ENCODE results near the gene RPA4.
"Not testable (repeated sequence)": the region's sequence is repeated elsewhere in the genome, so short reads cannot be mapped to it uniquely, and the experiment has no call there.

The RPA4 gene

GRCh38 chrX:96883608-96884007 is at the start of gene RPA4:
Gene RPA4 (plus strand): TSS chrX:96883908. CDS start chrX:96884311, 403 bp downstream.
- no peak for DNase-seq (ENCODE audit: low read depth in 3 of 3)

GRCh38 chrX:96834137-96834536 is 49.6 kb upstream of the RPA4 start:
- DNase-seq (ENCODE audit: low read depth in 3 of 3) = no peak

- no peak for DNase-seq (ENCODE audit: low read depth in 3 of 3)
Observed at GRCh38 chrX:96835660-96836289, 47.9 kb upstream of the RPA4 start.

- DNase-seq (ENCODE audit: low read depth in 3 of 3) = no peak
Observed at GRCh38 chrX:96837808-96838207, 45.9 kb upstream of the RPA4 start.

- DNase-seq (ENCODE audit: low read depth in 3 of 3) = no peak
Observed at GRCh38 chrX:96838537-96838936, 45.2 kb upstream of the RPA4 start.

GRCh38 chrX:96841325-96841724 is 42.4 kb upstream of the RPA4 start:
- no peak for DNase-seq (ENCODE audit: low read depth in 3 of 3)

GRCh38 chrX:96841866-96842265 is 41.8 kb upstream of the RPA4 start:
- DNase-seq (ENCODE audit: low read depth in 3 of 3) = not testable (repeated sequence)

GRCh38 chrX:96843566-96843965 is 40.1 kb upstream of the RPA4 start:
- DNase-seq (ENCODE audit: low read depth in 3 of 3) = no peak

GRCh38 chrX:96846841-96847240 is 36.9 kb upstream of the RPA4 start:
- DNase-seq (ENCODE audit: low read depth in 3 of 3) = no peak

GRCh38 chrX:96859422-96859821 is 24.3 kb upstream of the RPA4 start:
- DNase-seq (ENCODE audit: low read depth in 3 of 3) = not testable (repeated sequence)

GRCh38 chrX:96861218-96861617 is 22.5 kb upstream of the RPA4 start:
- DNase-seq (ENCODE audit: low read depth in 3 of 3) = no peak

- no peak for DNase-seq (ENCODE audit: low read depth in 3 of 3)
Observed at GRCh38 chrX:96861661-96862060, 22.0 kb upstream of the RPA4 start.

GRCh38 chrX:96884027-96884426 is 319 bp downstream of the RPA4 start:
- no peak for DNase-seq (ENCODE audit: low read depth in 3 of 3)

- no peak for DNase-seq (ENCODE audit: low read depth in 3 of 3)
Observed at GRCh38 chrX:96889726-96890125, 6.0 kb downstream of the RPA4 start.

- no peak for DNase-seq (ENCODE audit: low read depth in 3 of 3)
Observed at GRCh38 chrX:96906741-96907140, 23.0 kb downstream of the RPA4 start.

GRCh38 chrX:96907516-96908272 is 24.0 kb downstream of the RPA4 start:
- DNase-seq (ENCODE audit: low read depth in 3 of 3) = no peak

- DNase-seq (ENCODE audit: low read depth in 3 of 3) = no peak
Observed at GRCh38 chrX:96909291-96909690, 25.6 kb downstream of the RPA4 start.

GRCh38 chrX:96918864-96919263 is 35.2 kb downstream of the RPA4 start:
- DNase-seq (ENCODE audit: low read depth in 3 of 3) = no peak

GRCh38 chrX:96919672-96920071 is 36.0 kb downstream of the RPA4 start:
- DNase-seq (ENCODE audit: low read depth in 3 of 3) = no peak

- DNase-seq (ENCODE audit: low read depth in 3 of 3) = no peak
Observed at GRCh38 chrX:96924581-96924980, 40.9 kb downstream of the RPA4 start.

GRCh38 chrX:96929036-96929435 is 45.3 kb downstream of the RPA4 start:
- no peak for DNase-seq (ENCODE audit: low read depth in 3 of 3)
